ENCODE results near the gene C1QTNF1. TPM values are rescaled to one million over a fixed set of nuclear protein-coding genes. Genes with fewer than 3 reads are reported as not detected.

Gene C1QTNF1
- total RNA-seq, 5 donors from 2014 or later (not counting 1 experiment from before 2014, with no cell fraction given), result 0.10 to 0.57 (median 0.26) TPM; not detected in 1

DNA sequence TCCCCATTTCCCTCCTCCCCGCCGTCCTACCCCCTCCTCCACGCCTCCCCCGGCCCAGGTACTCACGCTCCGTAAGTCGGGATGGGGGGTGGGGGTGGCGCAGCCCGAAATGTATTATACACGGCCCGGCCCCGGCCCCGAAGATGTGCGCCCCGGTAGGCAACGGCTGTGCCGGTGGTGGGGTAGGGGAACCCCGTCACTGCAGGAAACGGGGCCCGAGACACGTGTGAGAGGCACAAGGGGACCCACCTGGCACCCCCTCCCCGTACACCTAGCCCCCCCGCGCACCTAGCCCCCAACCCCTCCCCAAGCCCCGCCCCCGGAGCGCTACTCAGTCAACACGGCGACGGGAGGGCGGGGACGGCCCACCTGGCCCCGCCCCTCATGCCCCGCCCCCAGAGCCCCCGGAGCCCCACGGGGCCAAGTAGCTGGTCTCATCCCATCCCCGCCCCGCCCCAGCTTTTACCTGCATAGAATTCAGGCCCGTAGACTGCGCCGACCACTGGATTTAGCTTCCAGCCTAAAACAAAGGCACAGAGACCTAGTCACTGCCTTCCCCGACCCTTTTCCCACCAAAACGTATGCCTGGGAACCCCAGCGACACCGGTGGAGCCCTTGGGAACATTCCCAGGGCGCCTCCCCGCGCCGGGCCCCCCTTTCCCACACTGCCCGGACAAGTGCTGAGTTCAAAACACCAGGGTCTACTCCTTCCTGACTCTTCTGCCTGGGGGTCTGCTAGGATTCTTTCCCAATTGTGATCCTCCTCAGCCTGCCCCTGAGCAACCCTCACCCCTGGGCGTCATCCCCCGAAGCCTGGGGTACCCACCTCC, 73.5 kb downstream of the C1QTNF1 start:
- POLR2A ChIA-PET, result no interaction called here
- WGBS (ENCODE audit: insufficient coverage), result 32% methylated on average over 21 of the region's 52 CpGs
- H3K27ac ChIP-seq (ENCODE audit: low read length), result no peak overlapping the region
- CTCF ChIA-PET, result no interaction called here
- peak overlapping the region in 1 of 3 donors; percentile 61 for H3K4me3 Mint-ChIP-seq
- H3K27me3 ChIP-seq (replicated peaks in 1 of 2; ENCODE audit: control insufficient read depth in 2 of 2, extremely low read depth in 1 of 2, insufficient read depth in 2 of 2, low read length in 1 of 2), result peaks cover 5 to 96% of the 10 kb centered on the region in 2 experiments
- no peaks in the 10 kb centered on the region for H3K9me3 ChIP-seq
- H3K4me1 Mint-ChIP-seq, result peaks cover 11 to 14% (median 11%) of the 10 kb centered on the region in 3 donors
- peak in 4 of 35 experiments; percentile 11 to 24 (median 16) for DNase-seq
- H3K36me3 Mint-ChIP-seq, result no peaks in the 10 kb centered on the region
- H3K36me3 ChIP-seq (ENCODE audit: control insufficient read depth in 2 of 2, extremely low read depth in 1 of 2, insufficient read depth in 1 of 2, low read length in 1 of 2), result no peaks in the 10 kb centered on the region
- H3K27me3 Mint-ChIP-seq, result peaks cover 22 to 55% of the 10 kb centered on the region in 2 donors
- no peaks in the 10 kb centered on the region for H3K9me3 Mint-ChIP-seq
- H3K4me1 ChIP-seq (ENCODE audit: control insufficient read depth in 1 of 2, extremely low read depth in 1 of 2, insufficient read depth in 2 of 2, low read length in 2 of 2), result peaks cover 0 to 25% of the 10 kb centered on the region in 2 experiments
- peak in 1 of 4 experiments; percentile 51 for ATAC-seq (replicated peaks in 1 of 4)
- no peak overlapping the region for H3K4me3 ChIP-seq (ENCODE audit: control insufficient read depth in 1 of 2, extremely low read depth in 1 of 2, low read length in 1 of 2)
- no peak overlapping the region for H3K27ac Mint-ChIP-seq

DNA sequence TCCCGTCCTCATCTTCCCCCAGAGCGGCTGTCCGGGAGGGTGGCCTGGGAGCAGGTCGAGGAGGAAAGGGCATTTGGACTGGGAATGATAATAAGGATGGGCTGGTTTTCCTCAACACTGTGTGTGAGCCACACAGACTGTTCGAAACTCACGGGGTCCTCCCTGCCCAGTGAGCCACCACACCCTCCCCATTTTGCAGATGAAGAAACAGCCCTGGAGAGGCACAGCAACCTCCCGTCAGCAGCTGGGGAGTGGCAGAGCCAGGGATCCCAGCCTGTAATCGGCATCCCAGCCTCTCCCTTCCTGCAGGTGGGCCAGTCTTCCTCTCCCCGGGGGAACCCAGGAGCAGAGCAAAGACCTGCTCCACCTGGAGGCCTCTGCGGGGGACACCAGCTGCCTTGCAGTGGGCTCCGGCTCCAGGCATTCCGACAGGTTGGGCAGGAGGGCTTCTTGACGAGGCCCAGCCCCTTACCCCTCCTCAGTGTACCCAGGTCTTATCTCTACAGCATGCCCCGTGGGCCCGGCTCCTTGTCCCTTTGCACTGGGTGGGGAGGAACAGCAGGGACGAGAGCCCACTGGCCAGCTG, 74.4 kb downstream of the C1QTNF1 start:
- H3K36me3 Mint-ChIP-seq, result no peaks in the 10 kb centered on the region
- no peak for DNase-seq
- H3K27ac Mint-ChIP-seq, result peak overlapping the region in 1 of 2 donors; percentile 61
- ChIA-PET POLR2A (no interaction called here), CTCF (no interaction called here)
- Histone ChIP-seq H3K27me3 (replicated peaks in 1 of 2; ENCODE audit: control insufficient read depth in 2 of 2, extremely low read depth in 1 of 2, insufficient read depth in 2 of 2, low read length in 1 of 2) (peaks cover 5 to 97% of the 10 kb centered on the region in 2 experiments), H3K4me1 (ENCODE audit: control insufficient read depth in 1 of 2, extremely low read depth in 1 of 2, insufficient read depth in 2 of 2, low read length in 2 of 2) (peaks cover 0 to 18% of the 10 kb centered on the region in 2 experiments), H3K9me3 (no peaks in the 10 kb centered on the region), H3K27ac (ENCODE audit: low read length) (no peak overlapping the region), H3K36me3 (ENCODE audit: control insufficient read depth in 2 of 2, extremely low read depth in 1 of 2, insufficient read depth in 1 of 2, low read length in 1 of 2) (no peaks in the 10 kb centered on the region), H3K4me3 (ENCODE audit: control insufficient read depth in 1 of 2, extremely low read depth in 1 of 2, low read length in 1 of 2) (no peak overlapping the region)
- peaks cover 30 to 62% of the 10 kb centered on the region in 2 donors for H3K27me3 Mint-ChIP-seq
- peaks cover 6 to 11% (median 8%) of the 10 kb centered on the region in 3 donors for H3K4me1 Mint-ChIP-seq
- peak overlapping the region in 1 of 3 donors; percentile 61 for H3K4me3 Mint-ChIP-seq
- no peaks in the 10 kb centered on the region for H3K9me3 Mint-ChIP-seq
- WGBS (ENCODE audit: insufficient coverage), result 86% methylated on average over 4 of the region's 16 CpGs
- ATAC-seq (replicated peaks in 1 of 4), result no peak

Other genes with a start within 250 kb of the C1QTNF1 start
- 100 to 1,000 TPM; 357 to 509 (median 372) TPM for gene CYTH1, start 241.9 kb upstream of the C1QTNF1 start, total RNA-seq
- 100 to 1,000 TPM; 132 to 487 (median 143) TPM for gene USP36, start 183.4 kb upstream of the C1QTNF1 start, total RNA-seq
- gene CEP295NL, start 121.0 kb upstream of the C1QTNF1 start, total RNA-seq, result 1 to 10 TPM in 2 of 5 donors, under 1 TPM in 3; 0.28 to 3.1 (median 0.41) TPM
- gene TIMP2, start 98.8 kb upstream of the C1QTNF1 start, total RNA-seq, result 1 to 10 TPM; 5.1 to 6.7 (median 6.5) TPM
- 10 to 100 TPM; 28.2 to 80.7 (median 51.6) TPM for gene LGALS3BP, start 44.2 kb upstream of the C1QTNF1 start, total RNA-seq
- 10 to 100 TPM; 46.2 to 63.1 (median 57.7) TPM for gene CANT1, start 14.4 kb upstream of the C1QTNF1 start, total RNA-seq
- 100 to 1,000 TPM in 4 of 5 donors, 10 to 100 TPM in 1; 99.6 to 153 (median 141) TPM for gene ENGASE, start 50.7 kb downstream of the C1QTNF1 start, total RNA-seq

Measured in T-cell (primary cell).